GM23338 (cell line): ENCODE data around the gene ISY1. TPM values are rescaled to one million over a fixed set of nuclear protein-coding genes. Genes with fewer than 3 reads are reported as not detected.

Experiments
- ATAC-seq: fragments of 200-7000 bp; cut with Tn5 transposase; 3 replicates; pipeline ENCODE4 v1.9.1; 2020
- DNase-seq: peaks from one replicate; pipeline ENCODE4 v3.0.0-alpha.2; 2015; ENCODE audit warnings: low spot score
- H2AFZ ChIP-seq: fragments of 200-600 bp; sonication (generic); 2 replicates; pipeline ENCODE4 v1.8.0; 2016; ENCODE audit warnings: antibody characterized with exemption, mild to moderate bottlenecking, moderate library complexity
- H3F3A ChIP-seq: fragments of 200-600 bp; sonication (generic); replicated peaks from 2 replicates; pipeline ENCODE4 v1.8.0; 2017; ENCODE audit warnings: antibody characterized with exemption, mixed run types, low read depth
- H3K27ac ChIP-seq: fragments of 200-600 bp; sonication (generic); 2 replicates; pipeline ENCODE4 v1.6.1; 2016; ENCODE audit warnings: low read depth
- H3K27me3 ChIP-seq: fragments of 200-600 bp; sonication (generic); 2 replicates; pipeline ENCODE4 v1.8.0; 2016; ENCODE audit warnings: mild to moderate bottlenecking, mixed run types, moderate library complexity; ENCODE audit not compliant: insufficient read depth
- H3K36me3 ChIP-seq: fragments of 200-600 bp; sonication (generic); 2 replicates; pipeline ENCODE4 v1.8.0; 2016; ENCODE audit warnings: mild to moderate bottlenecking; ENCODE audit not compliant: insufficient read depth
- H3K4me1 ChIP-seq: fragments of 200-600 bp; sonication (generic); 2 replicates; pipeline ENCODE4 v1.8.0; 2016; ENCODE audit warnings: mild to moderate bottlenecking, moderate library complexity; ENCODE audit not compliant: insufficient read depth
- H3K4me2 ChIP-seq: fragments of 200-600 bp; sonication (generic); 2 replicates; pipeline ENCODE4 v1.7.1; 2017; ENCODE audit warnings: mixed run types
- H3K4me3 ChIP-seq: fragments of 200-600 bp; sonication (generic); 2 replicates; pipeline ENCODE4 v1.6.1; 2016; ENCODE audit warnings: mixed run types
- H3K79me2 ChIP-seq: fragments of 200-600 bp; sonication (generic); replicated peaks from 2 replicates; pipeline ENCODE4 v1.8.0; 2017; ENCODE audit warnings: mild to moderate bottlenecking; ENCODE audit not compliant: insufficient read depth
- H3K9me2 ChIP-seq: fragments of 200-600 bp; sonication (generic); 2 replicates; pipeline ENCODE4 v1.8.0; 2017; ENCODE audit not compliant: insufficient read depth
- H4K20me1 ChIP-seq: fragments of 200-600 bp; sonication (generic); replicated peaks from 2 replicates; pipeline ENCODE4 v1.8.0; 2017; ENCODE audit warnings: mild to moderate bottlenecking; ENCODE audit not compliant: insufficient read depth
- H3K27ac Mint-ChIP-seq: 2 replicates; pipeline ENCODE4 v1.8.0; 2020; ENCODE audit warnings: inconsistent platforms, mild to moderate bottlenecking, moderate library complexity, mixed read lengths
- H3K27me3 Mint-ChIP-seq: 3 replicates; pipeline ENCODE4 v1.8.0; 2022; ENCODE audit warnings: low read depth, mild to moderate bottlenecking, moderate library complexity, mixed read lengths, inconsistent platforms; ENCODE audit not compliant: insufficient read depth, poor library complexity
- H3K36me3 Mint-ChIP-seq: 3 replicates; pipeline ENCODE4 v1.8.0; 2021; ENCODE audit warnings: low read depth, mild to moderate bottlenecking, inconsistent platforms, moderate library complexity, mixed read lengths
- H3K4me1 Mint-ChIP-seq: 3 replicates; pipeline ENCODE4 v1.8.0; 2020; ENCODE audit warnings: mild to moderate bottlenecking, inconsistent platforms, mixed read lengths
- H3K4me3 Mint-ChIP-seq: 3 replicates; pipeline ENCODE4 v1.8.0; 2021; ENCODE audit warnings: moderate library complexity, mild to moderate bottlenecking, inconsistent platforms, mixed read lengths
- H3K9me3 Mint-ChIP-seq: 3 replicates; pipeline ENCODE4 v1.8.0; 2020; ENCODE audit warnings: moderate library complexity, mild to moderate bottlenecking, inconsistent platforms, mixed read lengths
- CREB1 ChIP-seq: fragments of 250-450 bp; sonication (Bioruptor Pico); IDR thresholded peaks from 2 replicates; pipeline ENCODE4 v1.5.0; 2020; ENCODE audit warnings: low read depth, mild to moderate bottlenecking, moderate library complexity
- EZH2 ChIP-seq: fragments of 200-600 bp; sonication (generic); IDR thresholded peaks from one replicate; pipeline ENCODE4 v1.8.0; 2017; ENCODE audit warnings: antibody characterized with exemption, mild to moderate bottlenecking, low read depth; ENCODE audit not compliant: unreplicated experiment
- EZH2phosphoT487 ChIP-seq: fragments of 200-600 bp; sonication (generic); IDR thresholded peaks from one replicate; pipeline ENCODE4 v1.8.1; 2018; ENCODE audit warnings: antibody characterized with exemption; ENCODE audit not compliant: unreplicated experiment
- JUNB ChIP-seq: IDR thresholded peaks from one replicate; pipeline ENCODE4 v1.6.1; 2016; ENCODE audit warnings: antibody characterized with exemption; ENCODE audit not compliant: unreplicated experiment
- NANOG ChIP-seq: IDR thresholded peaks from 2 replicates; pipeline ENCODE4 v1.6.1; 2016; ENCODE audit warnings: antibody characterized with exemption, borderline replicate concordance
- POLR2AphosphoS5 ChIP-seq: IDR thresholded peaks from 2 replicates; pipeline ENCODE4 v1.6.1; 2016; ENCODE audit warnings: antibody characterized with exemption, low read depth
- REST ChIP-seq: IDR thresholded peaks from one replicate; pipeline ENCODE4 v1.6.1; 2018; ENCODE audit warnings: antibody characterized with exemption; ENCODE audit not compliant: unreplicated experiment
- STAT1 ChIP-seq: IDR thresholded peaks from one replicate; pipeline ENCODE4 v1.6.1; 2016; ENCODE audit warnings: antibody characterized with exemption; ENCODE audit not compliant: unreplicated experiment
- ZNF114 ChIP-seq: fragments of 250-450 bp; sonication (Bioruptor Pico); IDR thresholded peaks from 2 replicates; pipeline ENCODE4 v1.5.0; 2020; ENCODE audit warnings: mild to moderate bottlenecking, moderate library complexity
- ZNF331 ChIP-seq: fragments of 250-450 bp; sonication (Bioruptor Pico); IDR thresholded peaks from 2 replicates; pipeline ENCODE4 v1.5.0; 2020; ENCODE audit warnings: low read depth, mild to moderate bottlenecking, moderate library complexity
- polyA plus RNA-seq: library from polyadenylated mRNA; unstranded; fragments of >200 nt; fragmentation: Nextera tagmentation; extraction: Ambion mirVana; gene quantifications from 2 replicates; pipeline ENCODE4 v1.2.1, GENCODE V29; 2016
- total RNA-seq: library from RNA; depleted of rRNA; stranded (reverse); fragments of >200 nt; shearing (Covaris generic); gene quantifications from 2 replicates; pipeline ENCODE4 v1.2.3, GENCODE V29; 2014
- TF ChIP-seq, protein P1 (sequence below): IDR thresholded peaks from 2 replicates; pipeline ENCODE4 v1.6.1; 2016; ENCODE audit warnings: antibody characterized with exemption
- TF ChIP-seq, protein P2 (sequence below), 2 experiments: fragments of 200-600 bp in 1 of 2; sonication (generic) in 1 of 2; conservative IDR thresholded peaks; 2 replicates each; pipeline versions ENCODE4 v1.5.1 to v1.6.1; 2016 to 2017; ENCODE audit warnings: antibody characterized with exemption in 2 of 2, low read depth in 2 of 2, mild to moderate bottlenecking in 2 of 2, moderate library complexity in 1 of 2
- TF ChIP-seq, protein P3 (sequence below): fragments of 250-450 bp; sonication (Bioruptor Pico); IDR thresholded peaks from 2 replicates; pipeline ENCODE4 v1.5.0; 2020; ENCODE audit warnings: mild to moderate bottlenecking, moderate library complexity

The ISY1 gene
- total and polyA plus RNA-seq, 2 experiments from 2014 or later: 11.3 to 23.6 TPM

DNA sequence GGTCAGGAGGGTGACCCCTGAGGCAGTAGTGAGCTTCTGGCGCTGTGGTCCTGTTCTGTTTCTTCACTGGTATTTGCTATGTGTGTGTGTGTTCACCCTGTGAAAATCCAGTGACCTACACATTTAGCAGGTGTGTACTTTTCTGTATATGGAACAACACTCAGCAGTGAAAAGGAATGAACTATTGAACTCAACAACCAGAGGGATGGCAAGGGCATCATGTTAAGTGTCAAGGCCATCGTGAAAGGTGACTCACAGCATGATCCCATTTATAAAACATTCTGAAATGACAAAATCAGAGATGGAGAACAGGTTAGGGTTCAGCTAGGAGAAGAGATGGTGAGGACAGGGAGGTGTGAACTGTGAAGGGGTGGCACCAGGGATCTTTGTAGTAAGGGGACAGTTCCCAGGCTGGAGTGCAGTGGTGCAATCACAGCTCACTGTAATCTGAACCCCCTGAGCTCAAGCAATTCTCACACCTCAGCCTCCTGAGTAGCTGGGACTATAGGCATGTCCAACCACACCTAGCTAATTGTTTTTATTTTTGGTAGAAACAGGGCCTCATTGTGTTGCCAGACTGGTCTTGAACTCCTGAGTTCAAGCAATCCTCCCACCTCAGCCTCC lies 29.3 kb downstream of the ISY1 start:
- no peaks in the 10 kb centered on the region for H3K4me1 ChIP-seq
- no peaks in the 10 kb centered on the region for H3F3A ChIP-seq
- Mint-ChIP-seq H3K27me3 (peaks cover 7% of the 10 kb centered on the region), H3K4me1 (peaks cover 7% of the 10 kb centered on the region), H3K36me3 (peaks cover 37% of the 10 kb centered on the region), H3K9me3 (no peaks in the 10 kb centered on the region), H3K27ac (no peak overlapping the region), H3K4me3 (no peak overlapping the region)
- no peak overlapping the region for H3K4me3 ChIP-seq
- H3K27me3 ChIP-seq: no peaks in the 10 kb centered on the region
- 0 out of 2 replicates have a peak, but pooled peaks cover 9% of the 10 kb centered on the region for H3K36me3 ChIP-seq
- H4K20me1 ChIP-seq: no peaks in the 10 kb centered on the region
- DNase-seq (no peak), ATAC-seq (no peak)
- H3K4me2 ChIP-seq: no peak overlapping the region
- H3K79me2 ChIP-seq: no peaks in the 10 kb centered on the region
- TF ChIP-seq, protein P1, sequence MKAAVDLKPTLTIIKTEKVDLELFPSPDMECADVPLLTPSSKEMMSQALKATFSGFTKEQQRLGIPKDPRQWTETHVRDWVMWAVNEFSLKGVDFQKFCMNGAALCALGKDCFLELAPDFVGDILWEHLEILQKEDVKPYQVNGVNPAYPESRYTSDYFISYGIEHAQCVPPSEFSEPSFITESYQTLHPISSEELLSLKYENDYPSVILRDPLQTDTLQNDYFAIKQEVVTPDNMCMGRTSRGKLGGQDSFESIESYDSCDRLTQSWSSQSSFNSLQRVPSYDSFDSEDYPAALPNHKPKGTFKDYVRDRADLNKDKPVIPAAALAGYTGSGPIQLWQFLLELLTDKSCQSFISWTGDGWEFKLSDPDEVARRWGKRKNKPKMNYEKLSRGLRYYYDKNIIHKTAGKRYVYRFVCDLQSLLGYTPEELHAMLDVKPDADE: no peak
- no peak for TF ChIP-seq STAT1
- no peak for TF ChIP-seq JUNB
- no peak for TF ChIP-seq POLR2AphosphoS5
- TF ChIP-seq ZNF114 (CRISPR knock-in tag): no peak
- TF ChIP-seq, protein P2, sequence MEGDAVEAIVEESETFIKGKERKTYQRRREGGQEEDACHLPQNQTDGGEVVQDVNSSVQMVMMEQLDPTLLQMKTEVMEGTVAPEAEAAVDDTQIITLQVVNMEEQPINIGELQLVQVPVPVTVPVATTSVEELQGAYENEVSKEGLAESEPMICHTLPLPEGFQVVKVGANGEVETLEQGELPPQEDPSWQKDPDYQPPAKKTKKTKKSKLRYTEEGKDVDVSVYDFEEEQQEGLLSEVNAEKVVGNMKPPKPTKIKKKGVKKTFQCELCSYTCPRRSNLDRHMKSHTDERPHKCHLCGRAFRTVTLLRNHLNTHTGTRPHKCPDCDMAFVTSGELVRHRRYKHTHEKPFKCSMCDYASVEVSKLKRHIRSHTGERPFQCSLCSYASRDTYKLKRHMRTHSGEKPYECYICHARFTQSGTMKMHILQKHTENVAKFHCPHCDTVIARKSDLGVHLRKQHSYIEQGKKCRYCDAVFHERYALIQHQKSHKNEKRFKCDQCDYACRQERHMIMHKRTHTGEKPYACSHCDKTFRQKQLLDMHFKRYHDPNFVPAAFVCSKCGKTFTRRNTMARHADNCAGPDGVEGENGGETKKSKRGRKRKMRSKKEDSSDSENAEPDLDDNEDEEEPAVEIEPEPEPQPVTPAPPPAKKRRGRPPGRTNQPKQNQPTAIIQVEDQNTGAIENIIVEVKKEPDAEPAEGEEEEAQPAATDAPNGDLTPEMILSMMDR (conservative IDR thresholded peaks at IDR 0.05; ENCODE audit: low read depth in 2 of 2): no peak
- no peak for TF ChIP-seq REST
- TF ChIP-seq ZNF331 (CRISPR knock-in tag): no peak
- no peak for TF ChIP-seq CREB1 (CRISPR knock-in tag)
- TF ChIP-seq, protein P3, sequence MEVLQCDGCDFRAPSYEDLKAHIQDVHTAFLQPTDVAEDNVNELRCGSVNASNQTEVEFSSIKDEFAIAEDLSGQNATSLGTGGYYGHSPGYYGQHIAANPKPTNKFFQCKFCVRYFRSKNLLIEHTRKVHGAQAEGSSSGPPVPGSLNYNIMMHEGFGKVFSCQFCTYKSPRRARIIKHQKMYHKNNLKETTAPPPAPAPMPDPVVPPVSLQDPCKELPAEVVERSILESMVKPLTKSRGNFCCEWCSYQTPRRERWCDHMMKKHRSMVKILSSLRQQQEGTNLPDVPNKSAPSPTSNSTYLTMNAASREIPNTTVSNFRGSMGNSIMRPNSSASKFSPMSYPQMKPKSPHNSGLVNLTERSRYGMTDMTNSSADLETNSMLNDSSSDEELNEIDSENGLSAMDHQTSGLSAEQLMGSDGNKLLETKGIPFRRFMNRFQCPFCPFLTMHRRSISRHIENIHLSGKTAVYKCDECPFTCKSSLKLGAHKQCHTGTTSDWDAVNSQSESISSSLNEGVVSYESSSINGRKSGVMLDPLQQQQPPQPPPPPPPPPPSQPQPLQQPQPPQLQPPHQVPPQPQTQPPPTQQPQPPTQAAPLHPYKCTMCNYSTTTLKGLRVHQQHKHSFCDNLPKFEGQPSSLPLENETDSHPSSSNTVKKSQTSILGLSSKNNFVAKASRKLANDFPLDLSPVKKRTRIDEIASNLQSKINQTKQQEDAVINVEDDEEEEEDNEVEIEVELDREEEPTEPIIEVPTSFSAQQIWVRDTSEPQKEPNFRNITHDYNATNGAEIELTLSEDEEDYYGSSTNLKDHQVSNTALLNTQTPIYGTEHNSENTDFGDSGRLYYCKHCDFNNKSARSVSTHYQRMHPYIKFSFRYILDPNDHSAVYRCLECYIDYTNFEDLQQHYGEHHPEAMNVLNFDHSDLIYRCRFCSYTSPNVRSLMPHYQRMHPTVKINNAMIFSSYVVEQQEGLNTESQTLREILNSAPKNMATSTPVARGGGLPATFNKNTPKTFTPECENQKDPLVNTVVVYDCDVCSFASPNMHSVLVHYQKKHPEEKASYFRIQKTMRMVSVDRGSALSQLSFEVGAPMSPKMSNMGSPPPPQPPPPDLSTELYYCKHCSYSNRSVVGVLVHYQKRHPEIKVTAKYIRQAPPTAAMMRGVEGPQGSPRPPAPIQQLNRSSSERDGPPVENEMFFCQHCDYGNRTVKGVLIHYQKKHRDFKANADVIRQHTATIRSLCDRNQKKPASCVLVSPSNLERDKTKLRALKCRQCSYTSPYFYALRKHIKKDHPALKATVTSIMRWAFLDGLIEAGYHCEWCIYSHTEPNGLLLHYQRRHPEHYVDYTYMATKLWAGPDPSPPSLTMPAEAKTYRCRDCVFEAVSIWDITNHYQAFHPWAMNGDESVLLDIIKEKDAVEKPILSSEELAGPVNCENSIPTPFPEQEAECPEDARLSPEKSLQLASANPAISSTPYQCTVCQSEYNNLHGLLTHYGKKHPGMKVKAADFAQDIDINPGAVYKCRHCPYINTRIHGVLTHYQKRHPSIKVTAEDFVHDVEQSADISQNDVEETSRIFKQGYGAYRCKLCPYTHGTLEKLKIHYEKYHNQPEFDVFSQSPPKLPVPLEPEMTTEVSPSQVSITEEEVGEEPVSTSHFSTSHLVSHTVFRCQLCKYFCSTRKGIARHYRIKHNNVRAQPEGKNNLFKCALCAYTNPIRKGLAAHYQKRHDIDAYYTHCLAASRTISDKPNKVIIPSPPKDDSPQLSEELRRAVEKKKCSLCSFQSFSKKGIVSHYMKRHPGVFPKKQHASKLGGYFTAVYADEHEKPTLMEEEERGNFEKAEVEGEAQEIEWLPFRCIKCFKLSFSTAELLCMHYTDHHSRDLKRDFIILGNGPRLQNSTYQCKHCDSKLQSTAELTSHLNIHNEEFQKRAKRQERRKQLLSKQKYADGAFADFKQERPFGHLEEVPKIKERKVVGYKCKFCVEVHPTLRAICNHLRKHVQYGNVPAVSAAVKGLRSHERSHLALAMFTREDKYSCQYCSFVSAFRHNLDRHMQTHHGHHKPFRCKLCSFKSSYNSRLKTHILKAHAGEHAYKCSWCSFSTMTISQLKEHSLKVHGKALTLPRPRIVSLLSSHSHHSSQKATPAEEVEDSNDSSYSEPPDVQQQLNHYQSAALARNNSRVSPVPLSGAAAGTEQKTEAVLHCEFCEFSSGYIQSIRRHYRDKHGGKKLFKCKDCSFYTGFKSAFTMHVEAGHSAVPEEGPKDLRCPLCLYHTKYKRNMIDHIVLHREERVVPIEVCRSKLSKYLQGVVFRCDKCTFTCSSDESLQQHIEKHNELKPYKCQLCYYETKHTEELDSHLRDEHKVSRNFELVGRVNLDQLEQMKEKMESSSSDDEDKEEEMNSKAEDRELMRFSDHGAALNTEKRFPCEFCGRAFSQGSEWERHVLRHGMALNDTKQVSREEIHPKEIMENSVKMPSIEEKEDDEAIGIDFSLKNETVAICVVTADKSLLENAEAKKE (CRISPR knock-in tag): no peak
- TF ChIP-seq EZH2: no peak
- no peak for TF ChIP-seq EZH2phosphoT487
- no peak for TF ChIP-seq NANOG
- H3K27ac ChIP-seq: no peak overlapping the region
- no peaks in the 10 kb centered on the region for H3K9me2 ChIP-seq
- no peak overlapping the region for H2AFZ ChIP-seq
